DND-41 (cell line): Measurements from ENCODE around the gene PBOV1.

Experiments
- ATAC-seq: fragments of 200-7000 bp; cut with Tn5 transposase; 3 replicates; pipeline ENCODE4 v1.9.1; 2021; ENCODE audit warnings: low read depth; ENCODE audit not compliant: insufficient read depth
- DNase-seq: peaks from one replicate; pipeline ENCODE4 v3.0.0-alpha.2; 2020
- H2AFZ ChIP-seq: 2 replicates; pipeline ENCODE4 v1.6.0; 2012; ENCODE audit warnings: low read depth, low read length
- H3K27ac ChIP-seq: 2 replicates; pipeline ENCODE4 v1.5.1; 2012; ENCODE audit warnings: low read length, inconsistent platforms
- H3K27me3 ChIP-seq: fragments of 200-600 bp; sonication (generic); 2 replicates; pipeline ENCODE4 v1.6.0; 2012; ENCODE audit warnings: low read length, mild to moderate bottlenecking, inconsistent platforms; ENCODE audit not compliant: insufficient read depth, poor library complexity
- H3K36me3 ChIP-seq: 2 replicates; pipeline ENCODE4 v1.5.1; 2012; ENCODE audit warnings: low read length, inconsistent platforms; ENCODE audit not compliant: insufficient read depth
- H3K4me1 ChIP-seq: 2 replicates; pipeline ENCODE4 v1.5.1; 2012; ENCODE audit warnings: mild to moderate bottlenecking, low read length; ENCODE audit not compliant: insufficient read depth
- H3K4me2 ChIP-seq: 2 replicates; pipeline ENCODE4 v1.6.0; 2012; ENCODE audit warnings: mild to moderate bottlenecking, moderate library complexity, low read length, inconsistent platforms; ENCODE audit not compliant: insufficient read depth
- H3K4me3 ChIP-seq, 2 experiments: fragments of 200-600 bp in 1 of 2; shearing (Covaris generic) in 1 of 2; 2 replicates each; pipeline ENCODE4 v1.5.1; 2012 to 2016; ENCODE audit warnings: inconsistent platforms in 2 of 2, low read length in 2 of 2, mild to moderate bottlenecking in 2 of 2, low read depth in 1 of 2, moderate library complexity in 1 of 2
- H3K79me2 ChIP-seq: 2 replicates; pipeline ENCODE4 v1.6.0; 2012; ENCODE audit warnings: low read length, inconsistent platforms; ENCODE audit not compliant: insufficient read depth
- H3K9ac ChIP-seq: 2 replicates; pipeline ENCODE4 v1.6.0; 2012; ENCODE audit warnings: low read depth, mild to moderate bottlenecking, inconsistent platforms, low read length, moderate library complexity
- H3K9me3 ChIP-seq: 2 replicates; pipeline ENCODE4 v1.5.1; 2012; ENCODE audit warnings: low read length, moderate library complexity, mild to moderate bottlenecking, inconsistent platforms; ENCODE audit not compliant: insufficient read depth, severe bottlenecking
- H4K20me1 ChIP-seq: 2 replicates; pipeline ENCODE4 v1.6.0; 2012; ENCODE audit warnings: low read length; ENCODE audit not compliant: insufficient read depth
- EZH2 ChIP-seq: IDR thresholded peaks from 3 replicates; pipeline ENCODE4 v1.6.1; 2012; ENCODE audit warnings: borderline replicate concordance, low read depth, mild to moderate bottlenecking, moderate library complexity, low read length, inconsistent platforms; ENCODE audit not compliant: severe bottlenecking
- TF ChIP-seq, protein P1 (sequence below): IDR thresholded peaks from 2 replicates; pipeline ENCODE4 v1.5.1; 2012; ENCODE audit warnings: borderline replicate concordance, low read length, moderate library complexity, mild to moderate bottlenecking; ENCODE audit not compliant: poor library complexity, severe bottlenecking; ENCODE audit errors: extremely low read depth

PBOV1 gene

DNA sequence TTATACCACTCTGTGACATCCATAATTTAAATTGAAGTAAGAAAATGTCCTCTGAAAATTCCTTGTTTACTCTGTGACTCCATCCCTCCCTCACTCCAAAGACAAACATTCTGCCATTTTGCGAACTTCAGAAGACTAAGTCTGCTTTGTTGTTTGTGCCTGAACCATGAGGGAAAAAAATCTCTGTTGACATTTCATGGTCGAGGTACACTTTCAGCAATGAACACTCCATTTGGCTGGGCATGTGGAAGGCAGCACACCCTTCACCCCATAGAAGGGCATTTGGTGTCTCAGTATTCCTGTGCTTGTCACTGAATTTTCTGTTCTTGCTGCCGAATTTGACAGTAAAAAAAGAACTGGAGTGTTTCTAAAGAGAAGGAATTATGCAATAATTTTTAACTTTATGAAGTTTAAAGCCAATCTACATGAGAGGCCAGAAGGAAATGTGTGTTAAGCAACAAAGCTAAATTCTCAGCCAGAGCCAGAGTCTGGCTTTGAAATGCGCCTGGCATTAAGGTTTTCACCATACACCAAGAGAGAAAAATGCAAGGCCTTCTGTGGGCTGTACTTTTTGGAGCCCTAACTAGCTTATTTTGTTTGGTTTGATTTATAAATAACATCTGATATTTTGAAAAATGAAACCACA, 4.7 kb upstream of the PBOV1 start:
- Histone ChIP-seq H3K4me3 (no peak overlapping the region), H3K9ac (no peak overlapping the region), H2AFZ (no peak overlapping the region), H3K27ac (no peak overlapping the region), H3K9me3 (no peaks in the 10 kb centered on the region), H3K27me3 (peaks cover 8% of the 10 kb centered on the region), H3K79me2 (no peaks in the 10 kb centered on the region), H3K4me2 (no peak overlapping the region), H3K36me3 (no peaks in the 10 kb centered on the region), H4K20me1 (no peaks in the 10 kb centered on the region), H3K4me1 (no peaks in the 10 kb centered on the region)
- DNase-seq (no peak), ATAC-seq (no peak)
- TF ChIP-seq, protein P1, sequence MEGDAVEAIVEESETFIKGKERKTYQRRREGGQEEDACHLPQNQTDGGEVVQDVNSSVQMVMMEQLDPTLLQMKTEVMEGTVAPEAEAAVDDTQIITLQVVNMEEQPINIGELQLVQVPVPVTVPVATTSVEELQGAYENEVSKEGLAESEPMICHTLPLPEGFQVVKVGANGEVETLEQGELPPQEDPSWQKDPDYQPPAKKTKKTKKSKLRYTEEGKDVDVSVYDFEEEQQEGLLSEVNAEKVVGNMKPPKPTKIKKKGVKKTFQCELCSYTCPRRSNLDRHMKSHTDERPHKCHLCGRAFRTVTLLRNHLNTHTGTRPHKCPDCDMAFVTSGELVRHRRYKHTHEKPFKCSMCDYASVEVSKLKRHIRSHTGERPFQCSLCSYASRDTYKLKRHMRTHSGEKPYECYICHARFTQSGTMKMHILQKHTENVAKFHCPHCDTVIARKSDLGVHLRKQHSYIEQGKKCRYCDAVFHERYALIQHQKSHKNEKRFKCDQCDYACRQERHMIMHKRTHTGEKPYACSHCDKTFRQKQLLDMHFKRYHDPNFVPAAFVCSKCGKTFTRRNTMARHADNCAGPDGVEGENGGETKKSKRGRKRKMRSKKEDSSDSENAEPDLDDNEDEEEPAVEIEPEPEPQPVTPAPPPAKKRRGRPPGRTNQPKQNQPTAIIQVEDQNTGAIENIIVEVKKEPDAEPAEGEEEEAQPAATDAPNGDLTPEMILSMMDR, result no peak
- no peak for TF ChIP-seq EZH2

DNA sequence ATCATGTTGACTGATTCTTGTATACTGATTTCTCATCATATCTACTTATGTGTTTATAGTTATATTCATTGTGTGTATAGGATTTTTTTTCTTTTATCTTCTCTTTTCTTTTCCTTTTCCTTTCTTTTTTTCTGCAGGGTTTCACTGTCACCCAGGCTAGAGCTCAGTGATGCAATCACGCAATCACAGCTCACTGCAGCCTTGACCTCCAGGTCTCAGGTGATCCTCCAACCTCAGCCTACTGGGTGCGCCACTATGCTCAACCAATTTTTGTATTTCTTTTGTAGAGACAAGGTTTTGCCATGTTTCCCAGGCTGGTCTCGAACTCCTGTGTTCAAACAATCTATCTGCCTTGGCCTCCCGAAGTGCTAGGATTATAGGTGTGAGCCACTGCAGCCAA, 1.6 kb upstream of the PBOV1 start:
- no peak overlapping the region for H2AFZ ChIP-seq
- ATAC-seq, result no peak

DNA sequence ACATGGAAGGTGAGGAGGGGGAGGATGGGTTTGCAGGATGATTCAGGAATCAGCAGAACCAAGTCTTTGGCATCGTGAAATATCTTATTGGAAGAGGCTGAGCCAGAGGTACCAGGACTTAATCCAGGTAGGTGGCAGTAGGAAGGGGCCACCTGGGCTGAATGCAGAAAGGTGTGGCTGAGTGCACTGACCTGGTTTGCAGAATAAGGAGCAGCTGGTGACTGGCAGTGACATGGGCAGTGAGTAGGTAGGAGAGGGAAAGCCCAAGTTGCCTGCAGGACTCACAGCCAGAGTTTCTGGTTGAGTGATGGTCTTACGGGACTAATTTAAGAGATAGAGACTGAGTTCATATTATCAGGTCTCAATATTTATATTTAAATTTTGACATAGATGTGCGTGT, 1.1 kb upstream of the PBOV1 start:
- Histone ChIP-seq H3K9ac (no peak overlapping the region), H3K4me3 (no peak overlapping the region), H3K4me1 (no peaks in the 10 kb centered on the region), H3K4me2 (no peak overlapping the region), H4K20me1 (no peaks in the 10 kb centered on the region), H3K79me2 (no peaks in the 10 kb centered on the region), H2AFZ (no peak overlapping the region), H3K27ac (no peak overlapping the region), H3K9me3 (no peaks in the 10 kb centered on the region), H3K36me3 (no peaks in the 10 kb centered on the region), H3K27me3 (peaks cover 20% of the 10 kb centered on the region)
- no peak for DNase-seq
- no peak for ATAC-seq
- TF ChIP-seq EZH2, result no peak
- TF ChIP-seq, protein P1, result no peak

More for the DNA sequence above, 1.6 kb upstream of the PBOV1 start:
- H3K36me3 ChIP-seq, result no peaks in the 10 kb centered on the region
- no peak overlapping the region for H3K4me3 ChIP-seq
- H3K79me2 ChIP-seq, result no peaks in the 10 kb centered on the region
- TF ChIP-seq, protein P1, result no peak
- no peak for TF ChIP-seq EZH2
- no peak overlapping the region for H3K4me2 ChIP-seq
- H3K4me1 ChIP-seq, result no peaks in the 10 kb centered on the region
- DNase-seq, result no peak
- H3K27me3 ChIP-seq, result peaks cover 20% of the 10 kb centered on the region
- H3K9ac ChIP-seq, result no peak overlapping the region
- no peak overlapping the region for H3K27ac ChIP-seq
- no peaks in the 10 kb centered on the region for H3K9me3 ChIP-seq
- H4K20me1 ChIP-seq, result no peaks in the 10 kb centered on the region
